ENCODE measurements around the gene MED13L. TPM values are rescaled to one million over a fixed set of nuclear protein-coding genes. Genes with fewer than 3 reads are reported as not detected.

The MED13L gene
- total and polyA plus RNA-seq, 2 of the 8 experiments (the other 6 are each of a cell fraction or from before 2014, with no cell fraction given): 15.9 to 51.7 TPM

DNA sequence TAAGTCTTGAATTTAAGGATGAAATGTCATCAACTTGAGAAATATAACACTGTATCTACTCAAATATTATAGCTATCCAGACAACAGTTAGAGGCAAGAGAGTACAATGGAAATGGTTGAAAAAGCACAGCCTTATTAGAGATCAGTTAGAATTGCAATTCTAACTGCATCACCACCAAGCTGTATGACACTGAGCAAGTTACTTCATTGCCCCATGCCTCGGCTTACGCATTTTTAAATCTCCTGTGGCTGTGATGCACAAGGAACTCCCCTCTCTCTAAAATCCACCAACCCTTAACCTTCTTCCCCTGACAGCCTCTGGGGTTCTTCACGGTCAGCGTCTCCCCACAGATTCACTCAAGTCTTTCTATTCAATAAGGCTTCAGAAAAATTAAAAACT lies 75.1 kb downstream of the MED13L start:
- Histone ChIP-seq H4K5ac (ENCODE audit: insufficient read length, low read depth, low read length) (no peak overlapping the region), H4K91ac (replicated peaks; ENCODE audit: insufficient read length, low read length) (no peak overlapping the region), H3K27ac (ENCODE audit: low read depth, low read length) (no peak overlapping the region), H3K4ac (replicated peaks; ENCODE audit: insufficient read length, low read depth, low read length) (no peak overlapping the region), H3K9me3 (ENCODE audit: insufficient read depth in 2 of 2, low read depth in 1 of 2, low read length in 1 of 2) (no peaks in the 10 kb centered on the region), H2AFZ (ENCODE audit: low read length) (no peak overlapping the region), H2BK15ac (ENCODE audit: low read length) (no peak overlapping the region), H3K4me1 (replicated peaks in 1 of 4; ENCODE audit: control insufficient read depth in 3 of 4, insufficient read depth in 4 of 4, low read length in 3 of 4) (no peaks in the 10 kb centered on the region; a peak in 2 of 7 replicates), H2AK5ac (ENCODE audit: low read depth, low read length) (no peak overlapping the region), H3K23me2 (ENCODE audit: low read depth, low read length) (no peaks in the 10 kb centered on the region), H3K36me3 (ENCODE audit: control insufficient read depth in 2 of 4, insufficient read depth in 4 of 4, low read length in 3 of 4) (no peaks in the 10 kb centered on the region), H4K20me1 (replicated peaks in 1 of 2; ENCODE audit: control insufficient read depth in 1 of 2, insufficient read depth in 2 of 2, low read length in 2 of 2) (peaks cover 6 to 8% of the 10 kb centered on the region in 2 experiments), H2BK12ac (ENCODE audit: low read depth, low read length) (no peak overlapping the region), H3K27me3 (replicated peaks in 1 of 4; ENCODE audit: control insufficient read depth in 3 of 4, extremely low read depth in 1 of 4, insufficient read depth in 3 of 4, low read length in 3 of 4) (no peaks in the 10 kb centered on the region), H3K4me3 (ENCODE audit: extremely low read depth in 1 of 4, insufficient read depth in 2 of 4, low read depth in 3 of 4, low read length in 4 of 4) (no peak overlapping the region), H3K79me1 (ENCODE audit: low read depth, low read length) (no peaks in the 10 kb centered on the region; the same call in 1 of the 2 replicates), H3K18ac (ENCODE audit: extremely low read depth, low read length) (no peak overlapping the region), H3K14ac (ENCODE audit: insufficient read length) (no peak overlapping the region), H3K23ac (ENCODE audit: insufficient read length) (no peak overlapping the region), H3K79me2 (ENCODE audit: control insufficient read depth in 1 of 2, insufficient read depth in 2 of 2, low read length in 2 of 2) (peaks cover 4 to 90% of the 10 kb centered on the region in 2 experiments; a peak in 3 of 4 replicates), H2BK5ac (ENCODE audit: low read depth, low read length) (no peak overlapping the region), H2BK20ac (ENCODE audit: low read length) (no peak overlapping the region), H3K9ac (replicated peaks in 1 of 4; ENCODE audit: extremely low read depth in 1 of 4, low read depth in 3 of 4, low read length in 3 of 4) (no peak overlapping the region), H2BK120ac (replicated peaks; ENCODE audit: low read depth, low read length) (no peak overlapping the region), H3K4me2 (ENCODE audit: insufficient read depth in 1 of 2, low read depth in 2 of 2, low read length in 2 of 2) (no peak overlapping the region), H3K56ac (replicated peaks; ENCODE audit: insufficient read length, low read depth, low read length) (no peak overlapping the region), H4K8ac (ENCODE audit: extremely low read depth, insufficient read depth, low read length) (no peak overlapping the region)
- POLR2A ChIA-PET (ENCODE audit: partially characterized antibody): no interaction called here
- 83% methylated on average over 4 of the region's 4 CpGs; no CpG with 5 or more reads in 1 of the 2 experiments for WGBS, 2 experiments (ENCODE audit: extremely low coverage in 1 of 2, insufficient coverage in 1 of 2, insufficient read length in 1 of 2, insufficient replicate concordance in 2 of 2, low coverage in 1 of 2, low lambda C conversion rate in 2 of 2, missing lambda C conversion rate in 1 of 2)
- no peak for DNase-seq (ENCODE audit: low read depth in 1 of 2, low spot score in 2 of 2)
- FAIRE-seq: no peak
- CTCF ChIA-PET (ENCODE audit: partially characterized antibody): interaction anchor here (0.8 to 1.0 kb wide), 2 partner anchors 9 to 205 kb away, joined by 3 to 6 read pairs; no protein-coding TSS in a partner anchor
- TF ChIP-seq BCL11A (IDR thresholded peaks at IDR 0.05; ENCODE audit: low read depth in 2 of 2, low read length in 2 of 2): no peak
- TF ChIP-seq BRCA1 (IDR thresholded peaks at IDR 0.05; ENCODE audit: low read depth, low read length): no peak
- TF ChIP-seq, protein P1, sequence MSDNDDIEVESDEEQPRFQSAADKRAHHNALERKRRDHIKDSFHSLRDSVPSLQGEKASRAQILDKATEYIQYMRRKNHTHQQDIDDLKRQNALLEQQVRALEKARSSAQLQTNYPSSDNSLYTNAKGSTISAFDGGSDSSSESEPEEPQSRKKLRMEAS (IDR thresholded peaks at IDR 0.05): no peak
- TF ChIP-seq NANOG (IDR thresholded peaks at IDR 0.05; ENCODE audit: insufficient read depth, low read depth, low read length, poor library complexity, severe bottlenecking): no peak
- TF ChIP-seq EZH2 (IDR thresholded peaks at IDR 0.05; ENCODE audit: low read depth, low read length, severe bottlenecking): no peak
- TF ChIP-seq BACH1 (IDR thresholded peaks at IDR 0.05; ENCODE audit: low read length): no peak
- TF ChIP-seq CHD1 (IDR thresholded peaks at IDR 0.05; ENCODE audit: low read depth, low read length): no peak
- TF ChIP-seq HDAC2 (IDR thresholded peaks at IDR 0.05; ENCODE audit: borderline replicate concordance in 1 of 2, low read depth in 2 of 2, low read length in 2 of 2): no peak
- TF ChIP-seq CBX8 (IDR thresholded peaks at IDR 0.05; ENCODE audit: borderline replicate concordance, low read depth, low read length): no peak
- TF ChIP-seq KDM1A (IDR thresholded peaks at IDR 0.05; ENCODE audit: borderline replicate concordance, low read length): no peak
- no peak for TF ChIP-seq RXRA (IDR thresholded peaks at IDR 0.05; ENCODE audit: insufficient read depth, low read depth, low read length)
- no peak for TF ChIP-seq RNF2 (IDR thresholded peaks at IDR 0.05; ENCODE audit: borderline replicate concordance, low read depth, low read length, missing control alignments, poor library complexity, severe bottlenecking)
- TF ChIP-seq GABPA (IDR thresholded peaks at IDR 0.05; ENCODE audit: borderline replicate concordance, insufficient read depth, low read length): no peak
